GM12872 (cell line): ENCODE measurements around the gene PRKG1.

Experiments used
- CTCF ChIP-seq: IDR thresholded peaks from 3 replicates; pipeline ENCODE4 v1.5.1; 2011; ENCODE audit warnings: low read depth, mild to moderate bottlenecking, low read length, moderate library complexity; ENCODE audit not compliant: insufficient read depth

PRKG1 gene

DNA sequence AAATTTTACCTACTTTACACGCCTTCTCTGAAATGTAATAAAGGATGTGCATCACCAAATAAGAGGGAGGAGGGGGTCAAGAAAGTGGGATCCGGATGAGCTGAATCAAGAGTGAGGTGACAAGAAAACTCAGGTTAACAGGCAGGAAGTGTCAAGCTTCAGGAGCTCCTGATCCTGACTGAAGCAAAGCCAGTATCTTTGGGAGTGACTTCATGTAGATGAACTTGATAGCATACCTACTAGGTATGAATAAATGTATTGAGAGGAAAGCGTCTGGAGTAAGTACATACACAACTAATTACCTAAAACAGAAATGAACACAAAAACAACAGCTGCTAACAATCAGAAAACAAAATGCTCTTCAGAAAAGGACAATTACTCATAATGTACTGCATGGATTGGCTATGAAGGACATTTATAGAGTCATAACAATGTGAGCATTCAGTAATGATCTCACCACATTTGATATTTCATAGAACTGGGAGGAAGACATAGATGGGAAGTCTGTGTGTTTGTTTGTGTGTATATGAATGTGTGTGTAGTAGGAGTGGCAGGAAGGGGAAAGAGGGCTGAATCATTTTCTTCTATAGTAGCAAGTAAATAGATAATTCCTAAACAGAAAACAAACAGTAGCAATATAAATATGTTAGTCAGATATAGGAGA lies 29.4 kb downstream of the PRKG1 start:
- no peak for TF ChIP-seq CTCF

DNA sequence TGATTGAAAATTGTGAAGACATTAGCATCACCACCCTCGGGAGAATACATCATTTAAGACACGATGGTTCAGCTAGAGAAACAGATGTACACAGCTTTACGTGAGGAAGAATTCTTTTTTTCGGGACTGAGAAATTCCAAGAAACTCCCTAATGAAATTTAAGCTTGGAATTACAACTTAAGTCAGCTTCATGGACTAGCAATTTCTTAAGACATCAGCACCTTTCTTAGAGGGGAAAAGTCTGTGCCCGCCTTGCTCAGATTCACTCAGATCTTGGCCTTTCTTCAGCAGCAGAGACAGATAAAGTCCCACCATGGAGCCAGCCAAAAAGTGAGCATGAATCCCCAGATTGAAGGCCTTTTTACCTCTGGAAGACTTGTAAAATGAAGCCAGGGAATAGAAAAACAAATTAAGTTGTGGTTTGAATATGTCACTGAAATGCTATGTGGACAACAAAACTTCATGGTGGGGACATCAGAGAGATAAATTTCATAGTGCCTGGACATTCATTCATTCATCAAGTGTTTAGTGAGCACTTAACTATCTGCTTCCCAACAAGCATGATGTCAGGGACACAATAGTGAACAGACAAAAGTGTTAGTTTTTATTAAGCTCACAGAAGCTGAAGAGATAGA lies 32.1 kb downstream of the PRKG1 start:
- TF ChIP-seq CTCF, result no peak

DNA sequence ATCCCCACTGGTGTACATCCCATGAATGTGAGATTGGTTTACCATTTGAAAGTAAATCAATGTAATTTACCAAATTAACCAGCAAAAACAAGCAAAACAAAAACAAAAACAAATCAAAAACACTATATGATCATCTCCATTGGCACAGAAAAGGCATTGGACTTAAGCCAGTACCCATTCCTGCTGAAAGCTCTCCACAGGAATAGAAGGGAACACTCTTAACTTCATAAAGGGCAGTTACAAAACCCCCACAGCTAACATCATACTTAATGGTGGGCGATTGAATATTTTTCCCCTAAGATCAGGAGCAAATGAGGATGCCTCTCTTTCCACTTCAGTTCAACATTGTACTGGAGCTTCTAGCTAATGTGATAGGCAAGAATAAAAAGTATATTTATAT lies 34.1 kb downstream of the PRKG1 start:
- TF ChIP-seq CTCF, result no peak

DNA sequence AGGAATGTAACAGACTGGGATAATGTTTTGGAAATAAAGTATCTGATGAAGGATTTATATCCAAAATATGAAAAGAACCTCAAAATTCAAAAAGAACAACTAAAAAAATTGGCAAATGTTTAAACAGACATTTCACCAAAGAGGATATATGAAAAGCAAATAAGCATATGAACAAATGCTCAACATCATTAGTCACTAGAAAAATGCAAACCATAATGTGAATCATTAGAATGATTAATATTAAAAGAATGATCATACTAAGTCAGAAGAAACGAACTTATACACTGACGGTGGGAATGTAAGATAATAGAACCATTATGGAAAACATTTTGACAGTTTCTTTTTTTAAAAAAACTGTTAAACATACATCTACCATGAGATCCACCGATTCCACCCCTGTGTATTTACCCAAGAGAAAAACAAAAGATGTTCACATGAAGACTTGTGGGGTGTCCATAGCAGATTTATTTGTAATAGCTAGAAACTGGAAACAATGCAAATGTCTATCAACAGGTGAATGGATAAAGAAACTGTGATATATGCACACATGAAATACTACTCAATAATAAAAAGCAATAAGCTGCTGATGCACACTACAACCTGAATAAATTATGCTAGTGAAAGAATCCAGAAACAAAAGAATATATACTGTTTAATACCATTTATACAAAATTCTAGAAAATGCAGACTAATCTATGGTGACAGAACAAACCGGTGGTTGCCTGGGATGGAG lies 35.7 kb downstream of the PRKG1 start:
- no peak for TF ChIP-seq CTCF

- no peak for TF ChIP-seq CTCF
These were observed 37.7 kb downstream of the PRKG1 start for GRCh38 chr10:51112013-51112412.

DNA sequence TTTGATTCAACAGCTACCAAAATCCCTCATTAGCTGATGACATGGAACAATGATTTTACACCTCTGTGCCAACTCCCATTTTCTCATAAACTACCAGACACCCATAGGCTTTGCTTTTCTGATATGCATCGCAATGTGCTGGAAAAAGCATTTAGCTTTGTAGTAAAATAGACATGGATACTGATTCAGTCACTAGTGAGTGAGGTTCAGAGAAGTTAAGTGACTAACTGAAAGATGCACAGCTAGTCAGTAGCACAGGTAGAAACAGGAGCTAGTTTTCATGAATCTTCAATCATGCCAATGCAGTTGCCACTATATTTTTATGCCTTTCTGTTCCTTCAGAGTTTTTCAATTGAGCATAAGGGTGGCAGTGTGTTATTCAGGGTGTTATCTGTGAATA lies 38.7 kb downstream of the PRKG1 start:
- TF ChIP-seq CTCF, result no peak

DNA sequence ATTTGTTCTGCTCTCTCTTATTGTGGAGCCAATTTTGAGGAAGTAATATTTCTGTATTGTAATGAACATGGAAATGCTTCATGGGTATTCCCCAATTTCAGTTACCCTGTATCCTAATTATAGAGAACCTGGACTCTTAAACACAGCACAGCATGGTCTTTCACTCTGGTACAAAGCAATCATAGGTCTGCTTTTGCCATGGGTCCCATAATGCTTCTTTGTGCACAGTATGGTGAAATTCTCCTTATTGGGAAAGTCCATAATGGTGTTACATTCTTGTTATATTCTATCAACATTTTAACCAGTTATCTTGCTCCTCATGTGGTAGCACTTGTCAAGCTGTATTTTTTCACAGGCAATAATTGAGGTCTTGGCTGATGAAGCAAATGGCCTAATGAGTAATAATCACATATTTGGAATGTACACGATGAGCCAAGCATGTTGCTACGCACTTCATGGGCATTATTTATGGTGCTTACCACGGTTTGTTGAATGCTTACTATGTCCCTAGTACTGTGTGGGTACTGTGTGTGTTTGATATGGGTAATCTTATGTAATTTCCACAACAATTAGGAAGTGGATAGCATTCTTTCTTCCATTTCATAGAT lies 42.9 kb downstream of the PRKG1 start:
- TF ChIP-seq CTCF, result no peak
